H9 (cell line): ENCODE data around the gene MYT1. TPM values are rescaled to one million over a fixed set of nuclear protein-coding genes. Genes with fewer than 3 reads are reported as not detected.

ENCODE experiments used
- DNase-seq: peaks from one replicate; pipeline ENCODE4 v3.0.0-alpha.2; 2017
- H2AFZ ChIP-seq: one replicate; pipeline ENCODE4 v1.6.1; 2013; ENCODE audit warnings: mild to moderate bottlenecking, low read length, control low read depth, moderate library complexity
- H2AK5ac ChIP-seq: 2 replicates; pipeline ENCODE4 v1.6.1; 2013; ENCODE audit warnings: low read length, control low read depth, mixed read lengths; ENCODE audit not compliant: insufficient read length
- H2BK120ac ChIP-seq: one replicate; pipeline ENCODE4 v1.6.1; 2013; ENCODE audit warnings: low read depth, mild to moderate bottlenecking, low read length, control low read depth, inconsistent platforms; ENCODE audit not compliant: poor library complexity, severe bottlenecking
- H2BK12ac ChIP-seq: 2 replicates; pipeline ENCODE4 v1.6.1; 2013; ENCODE audit warnings: low read length, control low read depth, mixed read lengths, low read depth; ENCODE audit not compliant: insufficient read length
- H2BK15ac ChIP-seq: 2 replicates; pipeline ENCODE4 v1.6.1; 2013; ENCODE audit warnings: low read depth, low read length, control low read depth
- H2BK20ac ChIP-seq: one replicate; pipeline ENCODE4 v1.6.1; 2013; ENCODE audit warnings: low read depth, mild to moderate bottlenecking, low read length, control low read depth, inconsistent platforms; ENCODE audit not compliant: poor library complexity, severe bottlenecking
- H2BK5ac ChIP-seq: 2 replicates; pipeline ENCODE4 v1.6.1; 2013; ENCODE audit warnings: low read length, control low read depth, mixed read lengths; ENCODE audit not compliant: insufficient read length
- H3K14ac ChIP-seq: 2 replicates; pipeline ENCODE4 v1.6.1; 2013; ENCODE audit warnings: low read length, control low read depth; ENCODE audit not compliant: insufficient read depth
- H3K18ac ChIP-seq: 2 replicates; pipeline ENCODE4 v1.6.1; 2013; ENCODE audit warnings: low read depth, mild to moderate bottlenecking, mixed read lengths, low read length, control low read depth; ENCODE audit not compliant: insufficient read length
- H3K23ac ChIP-seq: 2 replicates; pipeline ENCODE4 v1.6.1; 2013; ENCODE audit warnings: low read length, control low read depth, mixed read lengths, low read depth; ENCODE audit not compliant: insufficient read length
- H3K23me2 ChIP-seq: 2 replicates; pipeline ENCODE4 v1.6.1; 2013; ENCODE audit warnings: low read depth, mild to moderate bottlenecking, mixed read lengths, low read length, control low read depth; ENCODE audit not compliant: insufficient read length, poor library complexity, severe bottlenecking
- H3K27ac ChIP-seq: 2 replicates; pipeline ENCODE4 v1.5.1; 2013; ENCODE audit warnings: low read length, control low read depth, mixed read lengths, low read depth; ENCODE audit not compliant: insufficient read length
- H3K27me3 ChIP-seq: 2 replicates; pipeline ENCODE4 v1.6.1; 2013; ENCODE audit warnings: low read length, control low read depth, inconsistent platforms; ENCODE audit not compliant: insufficient read depth
- H3K4ac ChIP-seq: 2 replicates; pipeline ENCODE4 v1.6.1; 2013; ENCODE audit warnings: low read depth, mild to moderate bottlenecking, control low read depth, inconsistent platforms, low read length, moderate library complexity
- H3K4me1 ChIP-seq: 2 replicates; pipeline ENCODE4 v1.6.1; 2013; ENCODE audit warnings: low read length, control low read depth, inconsistent platforms; ENCODE audit not compliant: insufficient read depth
- H3K4me2 ChIP-seq: 2 replicates; pipeline ENCODE4 v1.6.1; 2013; ENCODE audit warnings: low read length, control low read depth, mixed read lengths; ENCODE audit not compliant: insufficient read length, insufficient read depth
- H3K56ac ChIP-seq: 2 replicates; pipeline ENCODE4 v1.6.1; 2013; ENCODE audit warnings: low read depth, mild to moderate bottlenecking, mixed read lengths, low read length, control low read depth; ENCODE audit not compliant: insufficient read length
- H3K79me1 ChIP-seq: 2 replicates; pipeline ENCODE4 v1.6.1; 2013; ENCODE audit warnings: low read depth, mild to moderate bottlenecking, moderate library complexity, low read length, control low read depth, inconsistent platforms; ENCODE audit not compliant: insufficient read depth, poor library complexity, severe bottlenecking
- H3K79me2 ChIP-seq: 2 replicates; pipeline ENCODE4 v1.6.1; 2013; ENCODE audit warnings: low read length, control low read depth, inconsistent platforms; ENCODE audit not compliant: insufficient read depth
- H3K9ac ChIP-seq: 2 replicates; pipeline ENCODE4 v1.6.1; 2013; ENCODE audit warnings: low read length, control low read depth, mixed read lengths; ENCODE audit not compliant: insufficient read length; ENCODE audit errors: extremely low read depth
- H3K9me3 ChIP-seq: one replicate; pipeline ENCODE4 v1.6.1; 2013; ENCODE audit warnings: low read depth, low read length, inconsistent platforms; ENCODE audit not compliant: control insufficient read depth
- H3T11ph ChIP-seq: one replicate; pipeline ENCODE4 v1.6.1; 2013; ENCODE audit warnings: mild to moderate bottlenecking, low read length, control low read depth, inconsistent platforms
- H4K20me1 ChIP-seq: one replicate; pipeline ENCODE4 v1.6.1; 2013; ENCODE audit not compliant: control insufficient read depth, insufficient read length, insufficient read depth
- H4K5ac ChIP-seq: 2 replicates; pipeline ENCODE4 v1.6.1; 2013; ENCODE audit warnings: low read depth, mild to moderate bottlenecking, mixed read lengths, low read length, control low read depth; ENCODE audit not compliant: insufficient read length
- H4K8ac ChIP-seq: replicated peaks from 2 replicates; pipeline ENCODE4 v1.6.1; 2013; ENCODE audit warnings: low read length, control low read depth, mixed read lengths, low read depth; ENCODE audit not compliant: insufficient read length
- H4K91ac ChIP-seq: 2 replicates; pipeline ENCODE4 v1.6.1; 2013; ENCODE audit warnings: low read depth, mild to moderate bottlenecking, moderate library complexity, mixed read lengths, low read length, control low read depth; ENCODE audit not compliant: insufficient read length
- H3K27ac Mint-ChIP-seq, 3 experiments: 2 replicates in 2 of 3; 3 replicates in 1 of 3; pipeline ENCODE4 v1.8.0; 2020 to 2021; ENCODE audit warnings: mixed read lengths in 3 of 3, mild to moderate bottlenecking in 1 of 3, moderate library complexity in 1 of 3
- H3K27me3 Mint-ChIP-seq: 2 replicates; pipeline ENCODE4 v1.8.0; 2021; ENCODE audit warnings: low read depth, mild to moderate bottlenecking, moderate library complexity, mixed read lengths
- H3K36me3 Mint-ChIP-seq, 3 experiments: 2 replicates in 2 of 3; 3 replicates in 1 of 3; pipeline ENCODE4 v1.8.0; 2020 to 2021; ENCODE audit warnings: low read depth in 3 of 3, mixed read lengths in 3 of 3; ENCODE audit not compliant: insufficient read depth in 1 of 3
- H3K4me1 Mint-ChIP-seq, 2 experiments: 2 replicates each; pipeline ENCODE4 v1.8.0; 2020; ENCODE audit warnings: mixed read lengths in 2 of 2
- H3K4me3 Mint-ChIP-seq, 2 experiments: 2 replicates in 1 of 2; 3 replicates in 1 of 2; pipeline ENCODE4 v1.8.0; 2020 to 2021; ENCODE audit warnings: mild to moderate bottlenecking in 2 of 2, mixed read lengths in 2 of 2, moderate library complexity in 1 of 2
- H3K9me3 Mint-ChIP-seq, 2 experiments: 2 replicates in 1 of 2; 3 replicates in 1 of 2; pipeline ENCODE4 v1.8.0; 2020; ENCODE audit warnings: mild to moderate bottlenecking in 2 of 2, mixed read lengths in 2 of 2, moderate library complexity in 1 of 2
- WGBS: extraction: QIAGEN DNeasy Blood & Tissue Kit; methylation state at CpG from one replicate; pipeline ENCODE4 v1.1.7; 2013; ENCODE audit warnings: missing lambda C conversion rate, low lambda C conversion rate, mixed read lengths; ENCODE audit not compliant: insufficient read length; ENCODE audit errors: extremely low coverage; 5-methylcytosine and 5-hydroxymethylcytosine counted together
- total RNA-seq: library from RNA; stranded (reverse); gene quantifications from 2 replicates; pipeline ENCODE4 v1.2.1, GENCODE V29; 2021
- TF ChIP-seq, protein P1 (sequence below): fragments of 200-600 bp; sonication (generic); conservative IDR thresholded peaks from 3 replicates; pipeline ENCODE4 v1.8.0; 2021; ENCODE audit warnings: antibody characterized with exemption, mild to moderate bottlenecking

MYT1 gene
- total RNA-seq, 1 experiment from 2014 or later = 0.79 TPM

DNA sequence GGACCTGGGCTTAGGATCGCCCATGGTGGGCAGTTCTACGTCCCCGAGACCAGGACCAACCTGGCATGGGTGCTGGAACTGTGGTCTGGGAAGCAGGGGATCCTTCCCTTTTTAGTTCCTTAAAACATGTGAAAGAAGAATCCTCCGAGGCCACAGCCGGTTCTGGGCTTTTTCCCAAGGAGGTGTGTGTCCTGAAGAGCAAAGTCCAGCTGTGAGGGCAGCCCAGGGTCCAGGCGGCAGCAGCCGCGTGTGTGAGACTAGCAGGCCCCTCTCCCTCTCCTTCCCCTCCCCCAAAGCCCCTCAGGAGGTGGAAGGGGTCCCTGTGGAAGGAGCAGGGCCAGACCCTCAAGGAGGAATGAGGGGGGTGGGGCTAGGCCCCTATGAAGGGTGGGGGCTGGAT, 56.2 kb downstream of the MYT1 start:
- Histone ChIP-seq H3K4me2 (no peak overlapping the region), H3K18ac (no peak overlapping the region), H2AK5ac (no peak overlapping the region), H3K27me3 (no peaks in the 10 kb centered on the region), H3K79me2 (no peaks in the 10 kb centered on the region), H2AFZ (no peak overlapping the region), H2BK5ac (no peak overlapping the region), H3K23me2 (no peaks in the 10 kb centered on the region), H4K8ac (no peak overlapping the region), H3K4me1 (peaks cover 3% of the 10 kb centered on the region; the same call in 1 of the 2 replicates), H3K9me3 (no peaks in the 10 kb centered on the region), H4K20me1 (no peaks in the 10 kb centered on the region), H3K79me1 (no peaks in the 10 kb centered on the region), H3K23ac (no peak overlapping the region), H2BK12ac (no peak overlapping the region), H3K27ac (no peak overlapping the region), H3K56ac (no peak overlapping the region), H4K5ac (no peak overlapping the region), H2BK20ac (no peak overlapping the region), H3K14ac (no peak overlapping the region), H3T11ph (no peak overlapping the region), H2BK15ac (no peak overlapping the region), H3K9ac (no peak overlapping the region), H4K91ac (no peak overlapping the region), H3K4ac (no peak overlapping the region), H2BK120ac (no peak overlapping the region)
- TF ChIP-seq, protein P1, sequence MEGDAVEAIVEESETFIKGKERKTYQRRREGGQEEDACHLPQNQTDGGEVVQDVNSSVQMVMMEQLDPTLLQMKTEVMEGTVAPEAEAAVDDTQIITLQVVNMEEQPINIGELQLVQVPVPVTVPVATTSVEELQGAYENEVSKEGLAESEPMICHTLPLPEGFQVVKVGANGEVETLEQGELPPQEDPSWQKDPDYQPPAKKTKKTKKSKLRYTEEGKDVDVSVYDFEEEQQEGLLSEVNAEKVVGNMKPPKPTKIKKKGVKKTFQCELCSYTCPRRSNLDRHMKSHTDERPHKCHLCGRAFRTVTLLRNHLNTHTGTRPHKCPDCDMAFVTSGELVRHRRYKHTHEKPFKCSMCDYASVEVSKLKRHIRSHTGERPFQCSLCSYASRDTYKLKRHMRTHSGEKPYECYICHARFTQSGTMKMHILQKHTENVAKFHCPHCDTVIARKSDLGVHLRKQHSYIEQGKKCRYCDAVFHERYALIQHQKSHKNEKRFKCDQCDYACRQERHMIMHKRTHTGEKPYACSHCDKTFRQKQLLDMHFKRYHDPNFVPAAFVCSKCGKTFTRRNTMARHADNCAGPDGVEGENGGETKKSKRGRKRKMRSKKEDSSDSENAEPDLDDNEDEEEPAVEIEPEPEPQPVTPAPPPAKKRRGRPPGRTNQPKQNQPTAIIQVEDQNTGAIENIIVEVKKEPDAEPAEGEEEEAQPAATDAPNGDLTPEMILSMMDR = no peak
- no peak overlapping the region for H3K4me3 Mint-ChIP-seq
- no peaks in the 10 kb centered on the region for H3K9me3 Mint-ChIP-seq
- peaks cover 12 to 21% of the 10 kb centered on the region in 2 experiments for H3K4me1 Mint-ChIP-seq
- WGBS = no CpG with 5 or more reads among the region's 8 CpGs
- H3K27ac Mint-ChIP-seq = no peak overlapping the region
- H3K36me3 Mint-ChIP-seq = peaks cover 0 to 1% (median 0%) of the 10 kb centered on the region in 3 experiments; a peak in 1 of 7 replicates
- DNase-seq = no peak
- peaks cover 4% of the 10 kb centered on the region for H3K27me3 Mint-ChIP-seq
